NT2/D1 (cell line): ENCODE results near the gene MIP.

Experiments used
- SUZ12 ChIP-seq: IDR thresholded peaks from 2 replicates; pipeline ENCODE4 v1.6.1; 2011; ENCODE audit not compliant: insufficient read length, insufficient read depth; ENCODE audit errors: extremely low read depth
- ZNF274 ChIP-seq: IDR thresholded peaks from 2 replicates; pipeline ENCODE4 v1.6.1; 2011; ENCODE audit warnings: mild to moderate bottlenecking, low read depth, low read length

- TF ChIP-seq ZNF274 (no peak), SUZ12 (no peak)
Measured at GRCh38 chr12:56411781-56412639, 42.4 kb downstream of the MIP start.
